ENCODE data around the gene PFKP.

Gene PFKP

DNA sequence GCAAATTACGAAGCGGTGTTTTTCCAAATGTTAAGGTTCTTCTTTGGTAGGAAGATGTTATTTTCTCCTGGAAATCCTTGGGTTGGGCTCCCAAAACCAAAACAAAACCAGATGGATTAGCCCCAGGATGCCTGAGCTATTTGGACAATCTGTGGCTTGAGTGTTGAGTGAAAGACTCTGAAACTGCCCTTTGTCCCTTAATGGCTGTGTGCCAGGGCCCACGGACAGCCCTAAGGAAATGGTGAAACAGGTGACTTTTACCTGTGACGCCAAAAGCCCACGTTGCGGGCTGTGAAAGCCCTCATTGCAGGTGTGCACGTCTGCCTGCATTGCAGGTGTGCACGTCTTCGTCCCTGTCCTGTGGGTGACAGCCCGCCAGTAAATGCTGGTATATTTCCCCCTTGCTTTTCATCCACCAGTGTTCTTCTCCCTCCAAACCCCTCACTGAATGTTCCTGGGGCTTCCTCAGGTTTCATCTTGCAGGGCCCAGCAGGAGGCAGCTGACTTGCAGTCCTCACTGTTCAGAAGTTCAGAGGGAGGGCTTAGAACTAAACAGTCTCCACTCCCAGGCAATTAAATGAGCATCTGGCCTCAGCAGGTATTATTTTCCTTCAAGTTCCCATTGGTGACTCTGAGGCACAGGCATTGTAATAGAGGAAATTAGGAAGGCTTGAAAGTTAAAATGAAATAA is 10.7 kb downstream of the PFKP start:
- Histone ChIP-seq H3K4me1 (ENCODE audit: control insufficient read depth in 1 of 2, insufficient read depth in 1 of 2, low read depth in 1 of 2, low read length in 1 of 2) (no peaks in the 10 kb centered on the region), H3K36me3 (no peaks in the 10 kb centered on the region)
- TF ChIP-seq, protein P1, sequence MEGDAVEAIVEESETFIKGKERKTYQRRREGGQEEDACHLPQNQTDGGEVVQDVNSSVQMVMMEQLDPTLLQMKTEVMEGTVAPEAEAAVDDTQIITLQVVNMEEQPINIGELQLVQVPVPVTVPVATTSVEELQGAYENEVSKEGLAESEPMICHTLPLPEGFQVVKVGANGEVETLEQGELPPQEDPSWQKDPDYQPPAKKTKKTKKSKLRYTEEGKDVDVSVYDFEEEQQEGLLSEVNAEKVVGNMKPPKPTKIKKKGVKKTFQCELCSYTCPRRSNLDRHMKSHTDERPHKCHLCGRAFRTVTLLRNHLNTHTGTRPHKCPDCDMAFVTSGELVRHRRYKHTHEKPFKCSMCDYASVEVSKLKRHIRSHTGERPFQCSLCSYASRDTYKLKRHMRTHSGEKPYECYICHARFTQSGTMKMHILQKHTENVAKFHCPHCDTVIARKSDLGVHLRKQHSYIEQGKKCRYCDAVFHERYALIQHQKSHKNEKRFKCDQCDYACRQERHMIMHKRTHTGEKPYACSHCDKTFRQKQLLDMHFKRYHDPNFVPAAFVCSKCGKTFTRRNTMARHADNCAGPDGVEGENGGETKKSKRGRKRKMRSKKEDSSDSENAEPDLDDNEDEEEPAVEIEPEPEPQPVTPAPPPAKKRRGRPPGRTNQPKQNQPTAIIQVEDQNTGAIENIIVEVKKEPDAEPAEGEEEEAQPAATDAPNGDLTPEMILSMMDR (IDR thresholded peaks at IDR 0.05), result no peak

DNA sequence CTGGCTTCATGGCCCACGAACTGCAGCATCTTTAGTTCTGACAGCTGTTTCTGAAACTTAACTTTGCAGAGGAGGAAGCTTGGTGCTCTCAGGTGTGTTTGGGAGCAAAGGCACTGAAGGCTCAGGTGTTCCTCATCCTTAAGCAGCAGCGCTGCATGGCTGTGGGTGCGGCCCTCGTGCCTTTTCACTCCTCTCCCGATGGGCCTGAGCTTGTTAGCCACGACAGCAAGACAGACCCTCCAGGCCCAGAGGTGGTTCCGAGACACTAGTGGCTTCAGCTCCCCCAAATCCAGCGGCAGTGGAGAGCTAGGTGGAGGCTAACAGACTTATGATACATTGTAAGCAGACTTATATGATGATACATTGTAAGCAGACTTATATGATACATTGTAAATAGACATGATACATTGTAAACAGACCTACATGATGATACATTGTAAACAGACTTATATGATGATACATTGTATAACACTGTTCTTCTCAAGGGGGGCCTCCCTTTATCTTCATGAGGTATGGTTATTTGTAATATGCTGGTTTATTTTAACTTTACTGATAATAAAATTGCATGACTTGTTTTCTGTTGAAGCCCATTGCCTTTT is 14.1 kb downstream of the PFKP start:
- no peaks in the 10 kb centered on the region for H3K4me1 ChIP-seq (ENCODE audit: control insufficient read depth in 1 of 2, insufficient read depth in 1 of 2, low read depth in 1 of 2, low read length in 1 of 2)
- no peaks in the 10 kb centered on the region for H3K27me3 ChIP-seq
- H3K4me3 ChIP-seq (ENCODE audit: low read depth in 1 of 2, low read length in 1 of 2), result no peak overlapping the region
- H3K27ac ChIP-seq, result no peak overlapping the region
- no peaks in the 10 kb centered on the region for H3K9me3 ChIP-seq
- H3K36me3 ChIP-seq, result no peaks in the 10 kb centered on the region
- TF ChIP-seq, protein P1 (IDR thresholded peaks at IDR 0.05), result no peak

More for the DNA sequence above, 10.7 kb downstream of the PFKP start:
- H3K27me3 ChIP-seq, result no peaks in the 10 kb centered on the region
- H3K9me3 ChIP-seq, result no peaks in the 10 kb centered on the region
- H3K4me3 ChIP-seq (ENCODE audit: low read depth in 1 of 2, low read length in 1 of 2), result no peak overlapping the region
- H3K27ac ChIP-seq, result no peak overlapping the region

DNA sequence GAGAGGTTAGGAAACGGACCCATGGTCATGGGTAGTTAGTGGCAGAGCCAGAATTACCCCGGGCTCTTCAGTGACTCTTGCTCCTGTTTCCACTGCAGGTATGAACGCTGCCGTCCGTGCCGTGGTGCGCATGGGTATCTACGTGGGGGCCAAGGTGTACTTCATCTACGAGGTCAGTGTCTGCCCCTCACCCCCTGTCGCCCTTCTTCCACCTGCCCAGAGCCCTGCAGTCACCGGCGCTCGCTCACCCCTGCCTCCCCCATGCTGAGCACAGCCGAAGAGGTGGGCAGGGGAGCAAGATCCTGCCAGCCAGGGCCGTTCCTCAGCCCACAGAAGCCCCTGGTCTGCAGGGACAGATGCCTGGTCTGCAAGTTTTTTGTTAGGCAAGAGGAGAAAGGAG is 14.9 kb downstream of the PFKP start:
- no peaks in the 10 kb centered on the region for H3K4me1 ChIP-seq (ENCODE audit: control insufficient read depth in 1 of 2, insufficient read depth in 1 of 2, low read depth in 1 of 2, low read length in 1 of 2)
- H3K27me3 ChIP-seq, result no peaks in the 10 kb centered on the region
- H3K27ac ChIP-seq, result no peak overlapping the region
- no peak overlapping the region for H3K4me3 ChIP-seq (ENCODE audit: low read depth in 1 of 2, low read length in 1 of 2)
- H3K9me3 ChIP-seq, result no peaks in the 10 kb centered on the region
- TF ChIP-seq, protein P1 (IDR thresholded peaks at IDR 0.05), result no peak
- H3K36me3 ChIP-seq, result no peaks in the 10 kb centered on the region

DNA sequence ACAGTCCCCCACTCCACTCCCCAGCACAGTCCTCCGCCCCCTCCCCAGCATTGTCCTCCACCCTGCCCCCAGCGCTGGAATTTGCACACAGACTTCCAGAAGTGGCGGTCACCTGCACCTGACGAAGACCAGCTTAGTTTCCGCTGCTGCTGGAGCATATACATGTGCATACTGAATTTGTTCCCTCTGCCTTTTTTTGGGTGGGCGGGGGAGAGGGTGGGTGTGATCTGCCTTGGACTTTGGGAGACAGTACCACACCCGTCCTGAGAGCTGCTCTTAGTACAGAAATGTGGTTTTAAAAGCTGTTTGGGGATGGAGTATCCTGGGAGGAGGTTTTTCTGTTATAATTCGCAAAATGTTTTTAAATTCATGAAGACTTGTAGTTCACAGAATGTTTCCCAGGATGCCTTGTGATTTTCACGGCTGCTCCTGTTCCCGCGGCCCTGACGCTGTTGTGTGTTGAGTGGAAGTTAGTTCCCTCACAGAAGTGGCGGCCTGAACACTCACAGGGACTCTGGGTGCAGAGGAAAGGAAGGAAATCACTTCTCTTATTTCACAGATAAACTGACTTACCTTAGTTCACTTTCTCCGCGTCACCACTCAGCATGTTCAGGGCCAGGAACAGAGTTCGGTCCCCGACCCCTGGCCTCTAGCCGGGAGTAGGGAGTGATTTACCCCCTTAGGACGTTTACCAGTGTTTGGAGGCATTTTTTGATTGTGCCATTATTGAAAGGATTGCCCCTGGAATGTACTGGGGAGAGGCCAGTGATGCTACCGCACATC is 18.6 kb downstream of the PFKP start:
- no peaks in the 10 kb centered on the region for H3K4me1 ChIP-seq (ENCODE audit: control insufficient read depth in 1 of 2, insufficient read depth in 1 of 2, low read depth in 1 of 2, low read length in 1 of 2)
- H3K9me3 ChIP-seq, result no peaks in the 10 kb centered on the region
- TF ChIP-seq, protein P1 (IDR thresholded peaks at IDR 0.05), result no peak
- no peaks in the 10 kb centered on the region for H3K36me3 ChIP-seq
- no peaks in the 10 kb centered on the region for H3K27me3 ChIP-seq
- H3K4me3 ChIP-seq (ENCODE audit: low read depth in 1 of 2, low read length in 1 of 2), result no peak overlapping the region
- H3K27ac ChIP-seq, result no peak overlapping the region

DNA sequence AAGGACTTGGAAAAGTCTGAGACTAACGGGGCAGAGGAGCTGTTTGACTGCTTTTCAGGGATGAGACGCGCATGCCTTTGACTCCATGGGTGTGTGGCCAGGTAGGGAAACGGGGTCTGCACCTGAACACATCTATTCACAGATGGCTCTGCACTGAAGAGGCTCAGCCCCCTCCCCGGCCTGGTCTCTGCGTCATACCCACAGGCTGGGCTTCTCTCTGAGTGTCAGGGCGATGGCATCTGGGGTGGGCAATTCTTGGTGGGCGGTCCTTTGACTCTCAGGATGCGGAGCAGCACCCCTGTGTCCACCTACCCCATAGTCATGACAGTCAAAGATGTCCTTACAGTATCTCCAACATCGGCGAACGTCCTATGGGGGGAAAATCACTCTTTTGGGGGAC is 23.0 kb downstream of the PFKP start:
- TF ChIP-seq, protein P1 (IDR thresholded peaks at IDR 0.05), result no peak
- H3K27ac ChIP-seq, result no peak overlapping the region
- no peaks in the 10 kb centered on the region for H3K36me3 ChIP-seq
- no peak overlapping the region for H3K4me3 ChIP-seq (ENCODE audit: low read depth in 1 of 2, low read length in 1 of 2)
- no peaks in the 10 kb centered on the region for H3K9me3 ChIP-seq
- no peaks in the 10 kb centered on the region for H3K27me3 ChIP-seq
- H3K4me1 ChIP-seq (ENCODE audit: control insufficient read depth in 1 of 2, insufficient read depth in 1 of 2, low read depth in 1 of 2, low read length in 1 of 2), result peaks cover under 1 to 2% of the 10 kb centered on the region in 2 experiments
